ENCODE results near the gene CDH24. TPM values are rescaled to one million over a fixed set of nuclear protein-coding genes. Genes with fewer than 3 reads are reported as not detected.

The CDH24 gene
- total and polyA plus RNA-seq, 10 of the 15 experiments (the other 5 are each of a cell fraction or from before 2014, with no cell fraction given) = 0.10 to 1.5 (median 0.45) TPM; not detected in 2

DNA sequence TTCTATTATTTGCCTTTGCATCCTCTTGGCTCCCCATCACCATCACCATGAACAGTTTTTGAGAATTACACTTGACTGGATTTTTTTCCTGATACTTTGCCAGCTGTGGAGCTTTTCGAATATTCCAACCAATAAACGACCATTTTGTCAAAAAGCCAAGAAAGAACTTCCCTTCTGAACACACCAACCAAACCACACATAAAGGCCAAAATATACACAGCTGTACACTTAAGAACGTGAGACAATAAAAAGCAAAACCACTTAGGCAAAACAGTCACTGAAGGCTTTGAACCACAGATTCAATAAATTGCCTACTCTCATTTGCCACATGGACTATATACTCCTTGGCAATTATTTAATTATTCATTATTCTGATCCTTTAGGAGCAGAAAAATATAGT, 48.5 kb downstream of the CDH24 start:
- RAD21 ChIA-PET (ENCODE audit: unreplicated experiment) = interaction anchor here (0.8 to 3.0 kb wide), 6 partner anchors 14 to 90 kb away, joined by 3 to 10 read pairs (median 3); partner anchors contain the start of gene RBM23
- peak overlapping the region; percentile 41 for H2AFZ ChIP-seq (ENCODE audit: control insufficient read depth, low read depth, low read length)
- SMC1A ChIA-PET (ENCODE audit: uncharacterized antibody, unreplicated experiment) = interaction anchor here (0.6 to 3.8 kb wide), 11 partner anchors 13 to 215 kb away, joined by 3 to 67 read pairs (median 5); partner anchors contain the start of genes ACIN1, C14orf119, CDH24 and PRMT5

More for the DNA sequence above, 48.5 kb downstream of the CDH24 start:
- H3K79me2 ChIP-seq (ENCODE audit: control insufficient read depth, insufficient read depth, low read length) = peaks cover 9% of the 10 kb centered on the region
- peaks cover 21% of the 10 kb centered on the region for H3K4me1 ChIP-seq (ENCODE audit: control insufficient read depth, insufficient read depth, low read length)
- H3K9me3 ChIP-seq (replicated peaks; ENCODE audit: control insufficient read depth, insufficient read depth, low read length) = no peaks in the 10 kb centered on the region
- H3K36me3 ChIP-seq (ENCODE audit: control insufficient read depth in 2 of 2, insufficient read depth in 2 of 2, low read length in 1 of 2) = no peaks in the 10 kb centered on the region
- no TSS peak for BruUV-seq (replicated peaks)
- H3K4me2 ChIP-seq (ENCODE audit: control insufficient read depth, insufficient read depth) = peak overlapping the region; percentile 98
- WGBS (ENCODE audit: insufficient coverage, insufficient replicate concordance, low lambda C conversion rate, missing lambda C conversion rate) = 0% methylated on average over 3 of the region's 3 CpGs
- in situ Hi-C loops (cut with MboI) = no loop called here
- TF ChIP-seq RUNX3 (IDR thresholded peaks at IDR 0.05; ENCODE audit: low read length) (peak; percentile 64), CBX3 (IDR thresholded peaks at IDR 0.05; ENCODE audit: borderline replicate concordance, low read depth) (no peak), NR2C2 (IDR thresholded peaks at IDR 0.05; ENCODE audit: borderline replicate concordance, control insufficient read depth, insufficient read length, low read depth) (no peak), ZNF687 (IDR thresholded peaks at IDR 0.05) (0 out of 2 replicates have a peak, but pooled peaks have one; percentile 15), PAX5 (IDR thresholded peaks at IDR 0.05; ENCODE audit: borderline replicate concordance, low read depth, low read length) (no peak), IKZF2 (IDR thresholded peaks at IDR 0.05) (no peak), KLF5 (IDR thresholded peaks at IDR 0.05; ENCODE audit: partially characterized antibody) (no peak), BHLHE40 (IDR thresholded peaks at IDR 0.05; ENCODE audit: borderline replicate concordance in 1 of 2, low read depth in 2 of 2, low read length in 1 of 2) (peak; percentile 60 to 84; a peak in 3 of 4 replicates), SMAD5 (IDR thresholded peaks at IDR 0.05; ENCODE audit: low read depth) (no peak), EED (IDR thresholded peaks at IDR 0.05; ENCODE audit: low read depth) (no peak), ASH2L (IDR thresholded peaks at IDR 0.05; ENCODE audit: borderline replicate concordance, low read depth) (no peak)
- H3K4me3 ChIP-seq = peak overlapping the region; percentile 76
- peak; percentile 41 for FAIRE-seq
- peak overlapping the region; percentile 82 for H3K27ac ChIP-seq (ENCODE audit: control insufficient read depth, insufficient read depth)
- ChIA-PET CTCF (interaction anchor here (0.6 to 4.1 kb wide), 8 partner anchors 14 to 79 kb away, joined by 3 to 108 read pairs (median 12); partner anchors contain the start of genes CDH24 and PRMT5), POLR2A (interaction anchor here (0.5 to 3.2 kb wide), 5 partner anchors 17 to 49 kb away, joined by 3 to 15 read pairs (median 6); no protein-coding TSS in a partner anchor)
- no peaks in the 10 kb centered on the region for H4K20me1 ChIP-seq (ENCODE audit: control insufficient read depth, insufficient read depth)
- H3K27me3 ChIP-seq (replicated peaks in 1 of 2; ENCODE audit: control insufficient read depth in 2 of 2, insufficient read depth in 2 of 2, low read length in 1 of 2) = no peaks in the 10 kb centered on the region
- DNase-seq (ENCODE audit: low read depth, low spot score) = no peak
- no peak for ATAC-seq
- H3K9ac ChIP-seq (ENCODE audit: control insufficient read depth, insufficient read depth, low read length) = peak overlapping the region; percentile 84; the same call in 1 of the 2 replicates
- intact Hi-C loops (cut with micrococcal nuclease; ENCODE audit: unreplicated experiment) = no loop called here
